ENCODE data around the gene HADHB.

HADHB gene

GRCh38 chr2:26223018-26223417 is 21.7 kb upstream of the HADHB start:
- Histone ChIP-seq H3K27me3 (no peaks in the 10 kb centered on the region), H3K9me3 (no peaks in the 10 kb centered on the region), H3K4me1 (ENCODE audit: control insufficient read depth in 1 of 2, insufficient read depth in 1 of 2, low read depth in 1 of 2, low read length in 1 of 2) (no peaks in the 10 kb centered on the region), H3K4me3 (ENCODE audit: low read depth in 1 of 2, low read length in 1 of 2) (no peak overlapping the region), H3K36me3 (peaks cover 64% of the 10 kb centered on the region), H3K27ac (no peak overlapping the region)
- TF ChIP-seq CTCF (IDR thresholded peaks at IDR 0.05): no peak

GRCh38 chr2:26224095-26224494 is 20.6 kb upstream of the HADHB start:
- peaks cover 74% of the 10 kb centered on the region for H3K36me3 ChIP-seq
- no peak for TF ChIP-seq CTCF (IDR thresholded peaks at IDR 0.05)

GRCh38 chr2:26229595-26229994 is 15.1 kb upstream of the HADHB start:
- H3K4me3 ChIP-seq (ENCODE audit: low read depth in 1 of 2, low read length in 1 of 2): no peak overlapping the region
- no peaks in the 10 kb centered on the region for H3K27me3 ChIP-seq
- no peak overlapping the region for H3K27ac ChIP-seq
- no peaks in the 10 kb centered on the region for H3K9me3 ChIP-seq
- TF ChIP-seq CTCF (IDR thresholded peaks at IDR 0.05): no peak
- H3K36me3 ChIP-seq: peaks cover 86% of the 10 kb centered on the region
- H3K4me1 ChIP-seq (ENCODE audit: control insufficient read depth in 1 of 2, insufficient read depth in 1 of 2, low read depth in 1 of 2, low read length in 1 of 2): no peaks in the 10 kb centered on the region

More at GRCh38 chr2:26224095-26224494, 20.6 kb upstream of the HADHB start:
- Histone ChIP-seq H3K4me1 (ENCODE audit: control insufficient read depth in 1 of 2, insufficient read depth in 1 of 2, low read depth in 1 of 2, low read length in 1 of 2) (no peaks in the 10 kb centered on the region), H3K4me3 (ENCODE audit: low read depth in 1 of 2, low read length in 1 of 2) (no peak overlapping the region), H3K9me3 (no peaks in the 10 kb centered on the region), H3K27ac (no peak overlapping the region), H3K27me3 (no peaks in the 10 kb centered on the region)

GRCh38 chr2:26230806-26231205 is 13.9 kb upstream of the HADHB start:
- H3K9me3 ChIP-seq: no peaks in the 10 kb centered on the region
- H3K27me3 ChIP-seq: no peaks in the 10 kb centered on the region
- H3K4me1 ChIP-seq (ENCODE audit: control insufficient read depth in 1 of 2, insufficient read depth in 1 of 2, low read depth in 1 of 2, low read length in 1 of 2): no peaks in the 10 kb centered on the region
- H3K36me3 ChIP-seq: peaks cover 93% of the 10 kb centered on the region
- H3K4me3 ChIP-seq (ENCODE audit: low read depth in 1 of 2, low read length in 1 of 2): no peak overlapping the region
- no peak for TF ChIP-seq CTCF (IDR thresholded peaks at IDR 0.05)
- no peak overlapping the region for H3K27ac ChIP-seq

- Histone ChIP-seq H3K36me3 (peaks cover 83% of the 10 kb centered on the region), H3K9me3 (no peaks in the 10 kb centered on the region), H3K4me3 (ENCODE audit: low read depth in 1 of 2, low read length in 1 of 2) (no peak overlapping the region), H3K27ac (no peak overlapping the region), H3K4me1 (ENCODE audit: control insufficient read depth in 1 of 2, insufficient read depth in 1 of 2, low read depth in 1 of 2, low read length in 1 of 2) (peaks cover 5 to 12% of the 10 kb centered on the region in 2 experiments), H3K27me3 (no peaks in the 10 kb centered on the region)
- no peak for TF ChIP-seq CTCF (IDR thresholded peaks at IDR 0.05)
Measured at GRCh38 chr2:26235089-26235488, 9.7 kb upstream of the HADHB start.

- no peak overlapping the region for H3K4me3 ChIP-seq (ENCODE audit: low read depth in 1 of 2, low read length in 1 of 2)
- no peaks in the 10 kb centered on the region for H3K27me3 ChIP-seq
- H3K4me1 ChIP-seq (ENCODE audit: control insufficient read depth in 1 of 2, insufficient read depth in 1 of 2, low read depth in 1 of 2, low read length in 1 of 2): peaks cover 19 to 23% of the 10 kb centered on the region in 2 experiments
- H3K27ac ChIP-seq: no peak overlapping the region
- no peak for TF ChIP-seq CTCF (IDR thresholded peaks at IDR 0.05)
- peaks cover 55% of the 10 kb centered on the region for H3K36me3 ChIP-seq
- no peaks in the 10 kb centered on the region for H3K9me3 ChIP-seq
Measured at GRCh38 chr2:26237868-26238267, 6.9 kb upstream of the HADHB start.

All from neutrophil (primary cell).